Measurements from ENCODE around the gene FCN3. TPM values are rescaled to one million over a fixed set of nuclear protein-coding genes. Genes with fewer than 3 reads are reported as not detected.

The FCN3 gene
- total and polyA plus RNA-seq, 9 of the 15 experiments (the other 6 are each of a cell fraction or from before 2014, with no cell fraction given), result 0.49 TPM; not detected in 8

GRCh38 chr1:27367160-27367650, 7.4 kb downstream of the FCN3 start (continued):
- no peak for TF ChIP-seq PBX2 (CRISPR knock-in tag; IDR thresholded peaks at IDR 0.05; ENCODE audit: low read depth)
- TF ChIP-seq PBX2 (tag; conservative IDR thresholded peaks at IDR 0.05; ENCODE audit: low read depth), result no peak
- TF ChIP-seq JUN (IDR thresholded peaks at IDR 0.05; ENCODE audit: borderline replicate concordance, low read depth, low read length), result 0 out of 2 replicates have a peak, but pooled peaks have one; percentile 2
- TF ChIP-seq JUN (CRISPR knock-in tag; IDR thresholded peaks at IDR 0.05; ENCODE audit: borderline replicate concordance), result no peak
- TF ChIP-seq NRF1 (conservative IDR thresholded peaks at IDR 0.05 in 1 of 2, IDR thresholded peaks at IDR 0.05 in 1 of 2), result no peak
- TF ChIP-seq THRB (CRISPR knock-in tag; conservative IDR thresholded peaks at IDR 0.05), result no peak
- 0 out of 2 replicates have a peak, but pooled peaks have one; percentile 6 for TF ChIP-seq ZNF24 (IDR thresholded peaks at IDR 0.05)
- no peak for TF ChIP-seq GABPB2 (CRISPR knock-in tag; conservative IDR thresholded peaks at IDR 0.05)
- TF ChIP-seq ZNF785 (CRISPR knock-in tag; IDR thresholded peaks at IDR 0.05), result no peak
- TF ChIP-seq CBFB (CRISPR knock-in tag; IDR thresholded peaks at IDR 0.05), result 0 out of 2 replicates have a peak, but pooled peaks have one; percentile 74
- peak; percentile 4; the same call in 1 of the 2 replicates for TF ChIP-seq ZNF263 (CRISPR knock-in tag; IDR thresholded peaks at IDR 0.05; ENCODE audit: borderline replicate concordance)
- TF ChIP-seq BRCA1 (IDR thresholded peaks at IDR 0.05), result no peak
- no peak for TF ChIP-seq BRCA1 (CRISPR knock-in tag; IDR thresholded peaks at IDR 0.05)
- TF ChIP-seq ZNF224 (CRISPR knock-in tag; IDR thresholded peaks at IDR 0.05), result no peak
- no peak for TF ChIP-seq ZNF699 (CRISPR knock-in tag; IDR thresholded peaks at IDR 0.05; ENCODE audit: insufficient replicate concordance)
- no peak for TF ChIP-seq SMARCA4 (IDR thresholded peaks at IDR 0.05)
- no peak for TF ChIP-seq ARNT (IDR thresholded peaks at IDR 0.05)
- TF ChIP-seq ILK (tag; IDR thresholded peaks at IDR 0.05; ENCODE audit: borderline replicate concordance, low read depth), result no peak
- TF ChIP-seq KLF10 (CRISPR knock-in tag; IDR thresholded peaks at IDR 0.05), result no peak
- TF ChIP-seq MITF (IDR thresholded peaks at IDR 0.05), result no peak
- TF ChIP-seq ZNF143 (CRISPR knock-in tag; IDR thresholded peaks at IDR 0.05), result no peak
- peak; percentile 50; the same call in 1 of the 2 replicates for TF ChIP-seq ZNF12 (CRISPR knock-in tag; IDR thresholded peaks at IDR 0.05)
- 0 out of 2 replicates have a peak, but pooled peaks have one; percentile 12 for TF ChIP-seq FOXP4 (CRISPR knock-in tag; IDR thresholded peaks at IDR 0.05; ENCODE audit: borderline replicate concordance)
- TF ChIP-seq KLF1 (tag; IDR thresholded peaks at IDR 0.05), result no peak
